GM19025 (cell line): Measurements from ENCODE around the gene EPHX1.
"Not testable (repeated sequence)": the region's sequence is repeated elsewhere in the genome, so short reads cannot be mapped to it uniquely, and the experiment has no call there.

ENCODE experiments used
- ATAC-seq: cut with Tn5 transposase; IDR thresholded peaks from one replicate; pipeline ENCODE4 v1.9.1; 2021; ENCODE audit warnings: mild to moderate bottlenecking, low read depth, moderate library complexity; ENCODE audit not compliant: unreplicated experiment

The EPHX1 gene

GRCh38 chr1:225815526-225816178 lies 5.7 kb downstream of the EPHX1 start:
- no peak for ATAC-seq

- no peak for ATAC-seq
These were observed 7.0 kb downstream of the EPHX1 start for GRCh38 chr1:225816643-225817538.

- no peak for ATAC-seq
These were observed 7.7 kb downstream of the EPHX1 start for GRCh38 chr1:225817611-225818061.

DNA sequence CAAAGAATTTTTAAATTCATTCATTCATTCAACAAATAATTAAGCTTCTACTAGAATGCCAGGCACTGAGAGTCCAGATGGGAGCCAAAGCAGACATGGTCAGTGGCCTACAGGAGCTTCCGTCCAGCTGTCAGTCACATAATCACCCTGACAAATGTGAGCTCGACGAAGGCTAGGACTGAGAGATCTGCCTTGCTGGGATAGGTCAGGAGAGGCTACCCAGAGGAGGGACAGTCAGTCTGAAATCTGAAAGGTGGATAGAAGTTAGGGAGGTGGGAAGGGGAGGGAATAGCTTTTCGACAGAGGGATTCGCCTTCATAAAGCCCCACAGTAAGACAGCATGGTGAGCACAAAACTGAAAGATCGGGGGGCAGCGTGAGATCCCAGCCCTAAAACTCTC lies 8.3 kb downstream of the EPHX1 start:
- no peak for ATAC-seq

DNA sequence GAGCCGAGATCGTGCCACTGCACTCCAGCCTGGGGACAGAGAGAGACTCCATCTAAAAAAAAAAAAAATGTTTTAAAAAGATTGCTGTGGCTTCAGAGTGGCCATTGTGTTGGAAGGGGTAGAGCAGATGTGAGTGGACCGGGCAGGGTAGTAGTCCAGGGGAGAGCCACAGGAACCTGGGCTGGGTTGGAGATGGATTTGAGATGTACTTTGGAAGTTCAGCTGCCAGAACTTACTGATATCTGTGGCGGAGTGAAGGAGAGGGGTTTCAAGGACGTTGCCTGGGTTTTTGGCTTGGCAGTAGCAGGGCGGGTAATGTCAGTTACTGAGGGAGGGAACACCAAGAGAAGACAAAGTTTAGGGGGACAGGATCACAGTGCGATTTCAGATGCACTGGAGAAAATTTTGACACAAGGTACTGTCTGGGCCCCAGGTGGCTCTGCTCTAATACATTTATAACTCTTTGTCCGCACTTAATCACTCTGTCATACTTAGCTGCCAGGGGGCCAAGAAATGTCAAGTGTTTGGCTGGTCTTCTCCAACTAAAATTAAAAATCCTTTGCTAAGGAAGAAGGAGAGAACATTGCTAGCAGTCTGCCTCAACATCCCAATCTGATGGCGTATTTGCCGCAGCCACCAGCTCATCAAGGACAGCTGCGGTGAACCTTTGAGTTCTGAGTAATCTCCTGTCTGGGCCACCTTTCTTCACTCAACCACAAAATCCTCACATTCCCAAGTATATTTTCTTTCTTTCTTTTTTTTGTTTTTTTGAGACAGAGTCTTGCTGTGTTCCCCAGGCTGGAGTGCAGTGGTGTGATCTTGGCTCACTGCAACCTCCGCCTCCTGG lies 9.6 kb downstream of the EPHX1 start:
- no peak for ATAC-seq

GRCh38 chr1:225820522-225821120 lies 10.7 kb downstream of the EPHX1 start:
- no peak for ATAC-seq

DNA sequence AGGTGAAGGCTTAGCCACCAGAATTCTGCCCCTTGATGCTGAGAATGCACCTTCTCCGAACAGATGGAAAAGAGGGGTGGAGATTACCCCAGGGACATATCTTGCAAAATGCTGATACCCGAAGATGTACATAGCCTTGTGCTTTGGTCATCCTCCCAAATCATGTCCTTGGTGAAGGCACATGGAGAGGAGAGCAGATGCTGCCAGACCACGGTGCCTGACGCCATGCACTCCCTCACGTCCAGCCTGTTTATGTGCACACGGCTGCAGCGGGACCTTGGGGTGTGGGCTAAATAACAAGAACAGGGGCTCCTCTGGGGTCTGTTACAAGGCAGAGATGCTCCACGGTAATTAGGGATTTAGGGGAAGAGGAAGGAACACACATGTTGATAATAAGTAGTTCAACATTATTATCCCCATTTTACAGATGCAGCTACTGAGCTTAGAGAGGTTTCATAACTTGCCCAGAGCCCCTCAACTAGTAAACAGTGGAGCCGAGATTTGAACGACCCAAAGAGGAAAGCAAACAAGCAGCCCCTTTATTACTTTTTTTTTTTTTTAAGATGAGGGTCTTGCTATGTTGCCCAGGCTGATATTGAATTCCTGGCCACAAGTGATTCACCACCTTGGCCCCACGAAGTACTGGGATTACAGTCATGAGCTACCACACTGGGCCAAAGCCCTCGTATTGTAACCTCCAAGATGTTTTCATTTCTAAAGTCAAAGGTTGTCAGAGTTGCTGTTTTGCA lies 12.9 kb downstream of the EPHX1 start:
- no peak for ATAC-seq

- ATAC-seq, result no peak
These were observed 13.9 kb downstream of the EPHX1 start for GRCh38 chr1:225823811-225824261.

DNA sequence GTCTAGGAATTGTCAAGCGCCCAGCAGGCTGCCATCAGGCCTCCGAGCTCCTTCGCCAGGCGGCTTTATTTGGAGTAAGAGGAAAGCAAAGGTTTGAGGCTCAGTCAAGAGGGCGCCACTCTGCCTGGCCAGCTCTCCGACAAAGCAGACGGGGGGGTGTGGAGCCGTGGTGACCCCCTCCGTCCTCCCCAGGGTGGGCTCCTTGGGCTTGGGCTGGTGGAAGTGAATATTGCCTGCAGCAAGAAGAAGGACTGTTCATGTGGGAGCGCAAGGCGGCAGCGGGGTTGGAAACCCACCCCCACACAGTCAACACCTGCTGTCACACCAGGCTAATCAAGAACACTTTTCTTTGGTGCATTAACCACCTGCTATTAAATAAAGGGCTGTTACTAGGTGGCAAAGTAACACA lies 14.6 kb downstream of the EPHX1 start:
- ATAC-seq, result no peak

- no peak for ATAC-seq
These were observed 15.2 kb downstream of the EPHX1 start for GRCh38 chr1:225825078-225825477.

- ATAC-seq, result no peak
These were observed 15.7 kb downstream of the EPHX1 start for GRCh38 chr1:225825607-225826007.

DNA sequence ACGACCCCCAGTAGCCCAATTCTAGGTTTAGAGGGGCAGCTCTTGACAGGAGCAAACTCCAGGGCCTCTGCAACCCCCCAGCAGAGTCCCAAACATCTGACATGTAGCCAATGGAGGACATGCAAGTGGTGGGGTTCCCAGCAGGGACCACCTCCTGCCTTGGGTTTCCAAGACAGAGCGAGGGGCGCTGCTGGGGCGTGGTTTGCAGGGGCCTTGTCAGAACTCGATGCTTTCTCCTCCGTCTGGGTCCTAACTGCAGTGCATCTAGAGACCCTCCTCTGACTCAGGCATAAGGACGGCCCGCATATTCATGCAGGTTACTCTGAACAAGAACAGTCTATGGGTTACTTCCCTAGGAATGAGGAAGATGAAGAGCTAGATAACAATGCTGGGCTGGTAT lies 17.2 kb downstream of the EPHX1 start:
- no peak for ATAC-seq

DNA sequence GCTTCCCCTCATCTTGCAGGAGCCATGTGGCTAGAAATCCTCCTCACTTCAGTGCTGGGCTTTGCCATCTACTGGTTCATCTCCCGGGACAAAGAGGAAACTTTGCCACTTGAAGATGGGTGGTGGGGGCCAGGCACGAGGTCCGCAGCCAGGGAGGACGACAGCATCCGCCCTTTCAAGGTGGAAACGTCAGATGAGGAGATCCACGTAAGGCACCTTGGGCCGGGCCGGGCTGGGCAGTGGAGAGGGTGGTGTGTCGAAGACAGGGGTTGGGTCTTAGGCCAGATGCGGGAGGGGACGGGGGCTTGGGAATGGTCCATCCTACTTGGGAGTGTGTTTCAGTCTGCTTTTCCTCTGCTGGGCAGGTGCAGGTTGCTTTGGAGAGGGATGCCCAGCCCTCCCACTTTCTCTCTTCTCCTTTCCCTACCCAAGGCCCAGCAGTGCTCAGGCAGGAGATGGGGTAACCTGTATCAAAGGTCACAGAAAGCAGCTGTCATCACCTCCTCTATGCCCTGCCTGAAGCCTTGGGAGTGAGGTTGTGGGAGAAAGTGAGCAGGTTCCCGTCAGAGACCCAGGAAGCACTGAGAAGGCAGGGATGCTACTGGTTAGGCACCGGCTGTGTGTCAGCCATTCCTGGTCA lies 18.9 kb downstream of the EPHX1 start:
- ATAC-seq, result no peak

DNA sequence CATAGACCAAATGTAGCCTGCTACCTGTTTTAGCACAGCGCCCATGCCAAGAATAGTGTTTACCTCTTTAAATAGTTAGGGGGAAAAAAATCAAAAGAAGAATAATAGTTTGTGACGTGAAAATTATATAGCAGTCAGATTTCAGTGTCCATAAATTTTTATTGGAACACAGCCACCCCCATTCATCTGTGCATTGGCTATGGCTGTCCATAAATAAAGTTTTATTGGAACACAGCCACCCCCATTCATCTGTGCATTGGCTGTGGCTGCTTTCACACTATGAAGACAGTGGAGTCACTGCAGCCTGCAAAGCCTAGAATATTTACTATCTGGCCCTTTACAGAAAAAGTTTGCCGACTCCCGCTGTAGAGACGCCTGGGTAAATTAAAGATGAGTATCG lies 20.9 kb downstream of the EPHX1 start:
- no peak for ATAC-seq

DNA sequence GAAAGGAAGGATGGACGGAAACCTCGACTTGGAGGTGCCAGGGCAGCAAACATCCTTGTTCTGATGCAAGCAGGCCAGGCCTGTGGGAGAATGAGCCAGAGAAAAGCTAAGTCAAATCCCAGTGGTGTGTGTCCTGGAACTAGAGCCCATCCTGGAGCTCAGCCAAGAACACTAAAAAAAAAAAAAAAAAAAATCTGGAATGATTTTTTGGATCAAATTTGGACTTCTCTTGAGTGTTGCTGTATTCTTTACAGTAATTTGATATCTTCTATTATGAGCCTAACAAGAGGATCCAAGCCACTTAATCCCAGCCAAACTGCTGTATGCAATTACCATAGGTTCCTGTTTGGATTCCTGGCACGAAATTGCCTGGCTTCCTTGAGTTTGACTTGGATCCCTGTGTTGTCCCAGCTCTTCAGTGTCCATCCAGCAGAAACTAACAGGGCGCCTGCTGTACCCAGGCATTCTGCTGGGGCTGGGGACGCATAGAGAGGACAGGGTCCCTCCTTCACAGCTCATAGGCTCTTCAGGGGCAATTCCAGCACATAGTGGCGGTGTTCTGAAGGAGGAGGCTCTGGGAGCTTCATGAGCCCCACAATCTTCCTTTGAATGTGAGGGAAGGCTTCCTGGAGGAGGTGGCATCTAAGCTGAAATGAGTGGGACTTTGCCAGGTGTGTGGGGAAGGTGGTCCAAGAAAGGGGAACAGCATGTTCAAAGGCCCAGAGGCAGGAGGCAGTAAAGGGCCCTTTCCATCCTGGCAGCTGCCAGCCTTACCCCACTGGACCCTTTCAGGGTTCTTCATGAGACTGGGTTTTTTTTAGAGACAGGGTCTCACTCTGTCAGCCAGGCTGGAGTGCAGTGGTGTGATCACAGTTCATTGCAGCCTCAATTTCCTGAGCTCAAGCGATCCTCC lies 24.7 kb downstream of the EPHX1 start:
- ATAC-seq, result no peak

GRCh38 chr1:225835856-225836255 lies 25.9 kb downstream of the EPHX1 start:
- ATAC-seq, result no peak

DNA sequence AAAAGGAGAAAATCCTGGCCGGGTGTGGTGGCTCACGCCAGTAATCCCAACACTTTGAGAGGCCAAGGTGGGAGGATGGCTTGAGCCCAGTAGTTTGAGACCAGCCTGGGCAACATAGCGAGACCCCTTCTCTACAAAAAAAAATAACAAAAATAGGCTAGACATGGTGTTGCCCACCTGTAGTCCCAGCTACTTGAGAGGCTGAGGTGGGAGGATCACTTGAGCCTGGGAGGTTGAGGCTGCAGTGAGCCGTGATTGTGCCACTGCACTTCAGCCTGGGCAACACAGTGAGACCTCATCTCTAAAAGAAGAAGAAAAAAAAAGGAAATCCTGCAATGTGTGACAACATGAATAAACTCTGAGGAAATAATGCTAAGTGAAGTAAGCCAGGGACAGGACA lies 26.4 kb downstream of the EPHX1 start:
- ATAC-seq, result not testable (repeated sequence)

GRCh38 chr1:225838793-225839192 lies 28.9 kb downstream of the EPHX1 start:
- ATAC-seq, result no peak
